ENCODE measurements around the gene SYNE1.

SYNE1 gene

GRCh38 chr6:152300517-152300916 lies 336.6 kb downstream of the SYNE1 start:
- no peak for TF ChIP-seq CTCF (IDR thresholded peaks at IDR 0.05)
- Histone ChIP-seq H3K4me3 (ENCODE audit: low read depth in 1 of 2, low read length in 1 of 2) (no peak overlapping the region), H3K9me3 (no peaks in the 10 kb centered on the region), H3K27me3 (no peaks in the 10 kb centered on the region), H3K36me3 (peaks cover 90% of the 10 kb centered on the region), H3K4me1 (ENCODE audit: control insufficient read depth in 1 of 2, insufficient read depth in 1 of 2, low read depth in 1 of 2, low read length in 1 of 2) (peaks cover 3 to 11% of the 10 kb centered on the region in 2 experiments), H3K27ac (no peak overlapping the region)

- Histone ChIP-seq H3K4me1 (ENCODE audit: control insufficient read depth in 1 of 2, insufficient read depth in 1 of 2, low read depth in 1 of 2, low read length in 1 of 2) (peaks cover 3 to 11% of the 10 kb centered on the region in 2 experiments), H3K27ac (no peak overlapping the region), H3K4me3 (ENCODE audit: low read depth in 1 of 2, low read length in 1 of 2) (no peak overlapping the region), H3K27me3 (no peaks in the 10 kb centered on the region), H3K36me3 (peaks cover 87% of the 10 kb centered on the region), H3K9me3 (no peaks in the 10 kb centered on the region)
- TF ChIP-seq CTCF (IDR thresholded peaks at IDR 0.05): no peak
Measured at GRCh38 chr6:152298848-152299735, 338.1 kb downstream of the SYNE1 start.

GRCh38 chr6:152298055-152298647 lies 339.0 kb downstream of the SYNE1 start:
- H3K27ac ChIP-seq: no peak overlapping the region
- H3K36me3 ChIP-seq: peaks cover 87% of the 10 kb centered on the region
- peaks cover 3 to 11% of the 10 kb centered on the region in 2 experiments for H3K4me1 ChIP-seq (ENCODE audit: control insufficient read depth in 1 of 2, insufficient read depth in 1 of 2, low read depth in 1 of 2, low read length in 1 of 2)
- no peaks in the 10 kb centered on the region for H3K9me3 ChIP-seq
- TF ChIP-seq CTCF (IDR thresholded peaks at IDR 0.05): no peak
- no peak overlapping the region for H3K4me3 ChIP-seq (ENCODE audit: low read depth in 1 of 2, low read length in 1 of 2)
- no peaks in the 10 kb centered on the region for H3K27me3 ChIP-seq

GRCh38 chr6:152296648-152297376 lies 340.4 kb downstream of the SYNE1 start:
- Histone ChIP-seq H3K9me3 (no peaks in the 10 kb centered on the region), H3K27me3 (no peaks in the 10 kb centered on the region), H3K36me3 (peaks cover 95% of the 10 kb centered on the region), H3K27ac (no peak overlapping the region), H3K4me3 (ENCODE audit: low read depth in 1 of 2, low read length in 1 of 2) (no peak overlapping the region), H3K4me1 (ENCODE audit: control insufficient read depth in 1 of 2, insufficient read depth in 1 of 2, low read depth in 1 of 2, low read length in 1 of 2) (peaks cover 2 to 3% of the 10 kb centered on the region in 2 experiments)
- TF ChIP-seq CTCF (IDR thresholded peaks at IDR 0.05): no peak

- no peaks in the 10 kb centered on the region for H3K27me3 ChIP-seq
- H3K9me3 ChIP-seq: no peaks in the 10 kb centered on the region
- H3K4me3 ChIP-seq (ENCODE audit: low read depth in 1 of 2, low read length in 1 of 2): no peak overlapping the region
- H3K36me3 ChIP-seq: peaks cover 93% of the 10 kb centered on the region
- H3K27ac ChIP-seq: no peak overlapping the region
- no peak for TF ChIP-seq CTCF (IDR thresholded peaks at IDR 0.05)
- H3K4me1 ChIP-seq (ENCODE audit: control insufficient read depth in 1 of 2, insufficient read depth in 1 of 2, low read depth in 1 of 2, low read length in 1 of 2): no peaks in the 10 kb centered on the region
Measured at GRCh38 chr6:152295920-152296319, 341.2 kb downstream of the SYNE1 start.

Data from neutrophil (primary cell).